GM18498 (cell line): ENCODE data around the gene RFK.

Experiments used
- ATAC-seq: cut with Tn5 transposase; IDR thresholded peaks from one replicate; pipeline ENCODE4 v1.9.1; 2021; ENCODE audit warnings: mild to moderate bottlenecking, moderate library complexity; ENCODE audit not compliant: unreplicated experiment

RFK gene

DNA sequence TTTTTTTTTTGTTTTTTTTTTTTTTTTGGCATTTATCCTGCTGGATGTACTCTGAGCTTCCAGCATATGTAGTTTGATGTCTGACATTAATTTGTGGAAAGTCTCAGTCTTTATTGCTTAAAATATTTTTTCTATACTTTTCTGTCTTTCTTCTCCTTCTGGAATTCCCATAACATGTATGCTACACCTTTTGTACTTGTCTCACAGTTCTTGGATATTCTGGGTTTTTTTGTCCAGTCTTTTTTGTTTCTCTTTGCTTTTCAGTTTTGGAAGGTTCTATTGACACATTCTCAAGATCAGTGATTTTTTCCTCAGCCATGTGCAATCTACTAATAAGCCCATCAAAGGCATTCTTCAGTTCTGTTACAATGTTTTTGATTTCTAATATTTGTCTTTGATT, 19.4 kb upstream of the RFK start:
- no peak for ATAC-seq

DNA sequence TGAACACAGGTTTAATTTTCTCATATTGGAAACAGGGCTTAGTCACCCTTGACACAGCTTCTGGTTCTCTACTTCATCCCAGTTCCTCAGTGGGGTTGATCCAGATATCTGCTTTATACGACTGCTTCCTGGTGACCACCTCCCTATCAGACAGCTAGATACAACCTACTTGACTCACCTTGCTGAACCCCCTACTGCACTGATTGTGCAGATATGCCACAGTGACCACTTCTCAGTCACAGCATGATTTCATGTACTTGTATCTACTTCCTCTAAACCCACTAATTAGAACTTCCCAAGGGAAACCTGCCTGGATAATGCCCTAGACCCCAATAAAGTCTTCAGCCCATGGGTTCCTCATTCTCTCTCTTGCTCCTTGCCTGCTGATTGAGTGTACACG, 18.4 kb upstream of the RFK start:
- no peak for ATAC-seq

DNA sequence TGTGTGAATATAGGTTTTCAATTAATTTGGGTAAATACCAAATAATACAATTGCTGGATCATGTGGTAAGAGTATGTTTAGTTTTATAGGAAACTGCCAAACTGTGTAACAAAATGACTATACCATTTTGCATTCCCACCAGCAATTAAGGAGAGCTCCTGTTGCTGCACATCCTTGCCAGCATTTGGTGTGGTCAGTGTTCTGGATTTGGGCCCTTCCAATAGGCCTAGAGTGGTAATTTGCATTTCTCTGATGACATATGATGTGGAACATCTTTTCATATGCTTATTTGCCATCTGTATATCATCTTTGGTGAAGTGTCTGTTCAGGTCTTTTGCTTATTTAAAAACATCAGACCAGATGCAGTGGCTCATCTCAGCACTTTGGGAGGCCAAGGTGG, 11.6 kb upstream of the RFK start:
- no peak for ATAC-seq

DNA sequence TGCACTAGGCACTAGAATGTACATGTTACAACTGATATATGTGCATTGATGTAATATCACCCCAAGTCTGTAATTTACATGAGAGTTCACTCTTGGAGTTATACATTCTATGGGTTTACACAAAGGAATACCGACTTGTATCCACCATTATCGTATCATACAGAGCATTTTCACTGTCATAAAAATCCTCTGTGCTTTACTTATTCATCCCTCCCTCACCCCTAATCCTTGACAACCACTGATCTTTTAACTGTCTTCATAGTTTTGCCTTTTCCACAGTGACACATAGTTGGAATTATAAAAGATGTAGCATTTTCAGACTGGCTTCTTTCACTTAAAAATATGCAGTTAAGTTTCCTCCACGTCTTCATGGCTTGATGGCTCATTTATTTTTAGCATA, 11.1 kb upstream of the RFK start:
- no peak for ATAC-seq

DNA sequence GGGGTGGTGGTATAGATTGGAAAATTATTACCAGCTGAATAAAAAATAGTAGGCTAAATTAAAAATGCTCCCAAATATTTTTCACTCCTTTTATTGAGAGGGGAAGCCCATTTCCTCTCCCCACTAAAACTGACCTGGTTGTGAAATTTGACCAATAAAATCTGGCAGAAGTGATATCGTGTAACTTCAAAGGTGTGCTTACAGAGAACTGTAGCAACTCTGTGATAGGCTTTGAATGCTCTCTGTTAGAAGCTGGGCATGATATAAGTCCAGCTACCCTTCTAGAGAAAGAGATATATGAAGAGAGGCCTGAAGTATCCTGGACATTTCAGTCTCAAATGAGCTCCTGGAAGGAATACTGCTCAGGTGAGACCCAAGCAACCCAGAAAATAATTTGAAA, 10.2 kb upstream of the RFK start:
- no peak for ATAC-seq

DNA sequence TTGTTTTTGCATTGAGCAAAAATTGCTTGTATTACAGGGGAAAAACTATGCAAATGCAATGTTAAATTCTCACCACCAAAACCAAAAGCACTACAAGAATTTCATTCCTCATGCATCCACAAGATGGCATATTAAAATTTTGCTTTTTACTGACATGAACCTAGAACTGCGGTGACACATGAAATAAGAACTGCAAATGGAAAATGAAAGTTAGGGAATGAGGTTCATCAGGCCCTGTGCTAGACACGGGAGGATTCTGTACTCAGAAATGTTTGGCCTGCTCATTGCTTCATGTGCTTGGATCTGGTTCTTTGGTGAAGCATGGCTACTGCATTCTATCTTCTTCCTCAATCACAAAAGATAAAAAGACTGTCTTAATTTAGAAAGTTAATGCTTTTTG, 9.1 kb upstream of the RFK start:
- ATAC-seq = peak; percentile 90

DNA sequence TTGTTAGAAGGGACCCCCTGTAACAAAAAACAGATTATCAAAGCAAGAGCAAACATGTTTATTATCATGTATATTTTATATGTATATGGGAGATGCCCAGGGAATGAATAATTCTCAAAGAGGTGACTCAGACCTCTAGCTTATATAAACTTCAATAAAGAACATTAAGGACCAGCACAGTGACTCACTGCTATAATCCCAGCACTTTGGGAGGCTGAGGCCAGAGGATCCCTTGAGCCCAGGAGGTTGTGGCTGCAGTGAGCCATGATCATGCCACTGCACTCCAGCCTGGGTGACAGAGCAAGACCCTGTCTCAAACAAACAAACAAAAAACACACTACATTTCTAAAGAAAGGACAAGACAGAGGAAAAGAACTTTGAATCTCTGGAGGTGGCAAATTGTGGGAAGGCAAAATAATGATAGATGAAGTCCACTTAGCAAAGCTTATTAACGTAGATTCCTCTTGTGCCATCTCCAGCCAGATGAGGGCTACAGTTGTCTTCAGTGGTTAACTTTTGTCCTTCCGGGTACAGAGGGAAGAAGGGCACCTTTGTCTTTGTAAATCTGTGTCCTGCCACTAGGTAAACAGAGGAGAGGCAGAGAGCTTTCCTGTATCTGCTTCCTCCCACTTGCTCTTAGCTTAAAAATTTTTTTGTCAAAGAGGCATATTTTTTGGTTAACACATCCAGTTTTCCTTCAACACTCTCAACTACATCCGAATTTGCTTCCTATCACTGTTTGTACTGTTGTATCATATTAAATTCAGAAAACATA, 7.5 kb upstream of the RFK start:
- no peak for ATAC-seq

DNA sequence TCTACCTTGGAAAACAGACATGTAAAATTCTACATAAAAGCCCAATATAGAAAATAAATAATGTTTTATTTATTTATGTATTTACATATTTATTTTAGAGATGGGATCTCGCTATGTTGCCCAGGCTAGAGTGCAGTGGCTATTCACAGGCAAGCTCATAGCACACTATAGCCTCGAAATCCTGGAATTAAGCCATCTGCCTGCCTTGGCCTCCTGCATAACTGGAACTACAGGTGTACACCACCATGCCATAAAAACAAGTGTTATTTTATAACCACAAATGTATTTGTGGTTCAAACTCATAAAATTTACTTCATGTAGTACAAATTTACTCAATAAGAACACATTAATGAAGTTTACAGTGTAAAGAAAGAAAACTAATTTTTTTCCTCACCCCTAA, 7.0 kb upstream of the RFK start:
- no peak for ATAC-seq

DNA sequence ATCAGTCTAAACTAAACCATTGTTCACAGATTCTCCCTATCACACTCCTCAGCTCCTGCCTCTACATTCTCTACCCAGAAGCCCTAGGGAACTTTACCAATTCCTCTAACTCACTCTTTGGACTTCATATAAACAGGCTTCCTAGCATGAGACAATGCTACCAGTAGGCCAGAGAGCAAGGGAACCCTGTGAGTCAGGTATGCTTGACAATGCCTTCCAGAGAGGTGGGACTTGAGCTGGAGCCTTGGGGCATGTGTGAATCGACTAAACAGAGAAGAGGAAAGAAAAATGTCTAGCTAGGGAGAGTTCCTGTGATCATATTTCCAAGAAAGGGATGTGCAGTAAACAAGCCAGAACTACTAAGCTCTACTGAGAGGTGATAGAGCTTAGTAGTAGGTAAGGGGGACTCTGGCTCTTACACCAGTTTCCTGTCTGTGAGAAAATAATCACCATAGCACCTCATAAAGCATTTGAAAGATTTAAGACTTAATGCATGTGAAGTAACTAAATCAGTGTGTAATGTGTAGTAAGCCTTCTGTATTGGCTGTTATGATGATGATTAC, 6.4 kb upstream of the RFK start:
- ATAC-seq = no peak

DNA sequence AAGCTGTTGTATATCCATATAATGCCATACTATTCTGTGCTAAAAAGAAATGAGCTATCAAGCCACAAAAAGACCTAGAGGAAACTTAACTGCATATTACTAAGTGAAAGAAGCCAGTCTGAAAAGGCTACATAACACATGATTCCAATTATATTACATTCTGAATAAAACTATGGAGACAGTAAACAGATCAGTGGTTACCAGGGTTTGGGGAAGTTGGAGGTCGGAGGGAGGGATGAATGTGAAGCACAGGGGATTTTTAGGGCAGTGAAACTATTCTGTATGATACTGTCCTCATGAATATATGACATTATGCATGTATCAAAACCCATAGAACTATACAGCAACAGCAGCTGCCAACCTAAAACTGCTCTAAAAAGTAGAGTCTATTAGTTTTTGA, 5.6 kb upstream of the RFK start:
- no peak for ATAC-seq

DNA sequence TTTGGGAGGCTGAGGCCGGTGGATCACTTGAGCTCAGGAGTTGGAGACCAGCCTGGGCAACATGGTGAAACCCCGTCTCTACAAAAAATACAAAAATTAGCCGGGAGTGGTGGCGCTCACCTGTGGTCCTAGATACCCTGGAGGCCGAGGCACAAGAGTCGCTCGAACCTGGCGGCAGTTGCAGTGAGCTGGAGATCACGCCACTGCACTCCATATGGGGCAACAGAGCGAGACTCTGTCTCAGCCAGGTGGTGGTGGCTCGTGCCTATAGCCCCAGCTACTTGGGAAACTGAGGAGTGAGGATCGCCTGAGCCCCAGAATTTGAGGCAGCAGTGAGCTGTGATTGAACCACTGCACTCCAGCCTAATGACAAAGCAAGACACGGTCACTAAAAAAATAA, 2.4 kb upstream of the RFK start:
- ATAC-seq = no peak

DNA sequence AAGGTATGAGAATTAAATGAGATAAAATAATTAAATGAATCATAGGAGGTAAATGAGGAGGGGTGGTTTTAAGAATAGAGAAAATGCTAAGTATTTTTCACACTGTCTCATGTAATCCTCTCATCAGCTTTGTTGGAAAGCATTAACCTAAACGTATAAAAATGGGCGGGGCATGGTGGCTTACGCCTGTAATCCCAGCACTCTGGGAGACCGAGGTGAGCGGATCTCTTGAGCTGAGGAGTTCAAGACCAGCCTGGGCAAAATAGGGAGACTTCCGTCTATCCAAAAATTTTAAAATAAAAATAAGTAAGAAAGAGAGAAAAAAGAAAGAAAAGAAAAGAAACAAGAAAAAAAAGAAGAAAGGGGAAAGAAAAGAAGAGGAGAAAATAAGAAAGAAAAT, 1.9 kb upstream of the RFK start:
- ATAC-seq = no peak

DNA sequence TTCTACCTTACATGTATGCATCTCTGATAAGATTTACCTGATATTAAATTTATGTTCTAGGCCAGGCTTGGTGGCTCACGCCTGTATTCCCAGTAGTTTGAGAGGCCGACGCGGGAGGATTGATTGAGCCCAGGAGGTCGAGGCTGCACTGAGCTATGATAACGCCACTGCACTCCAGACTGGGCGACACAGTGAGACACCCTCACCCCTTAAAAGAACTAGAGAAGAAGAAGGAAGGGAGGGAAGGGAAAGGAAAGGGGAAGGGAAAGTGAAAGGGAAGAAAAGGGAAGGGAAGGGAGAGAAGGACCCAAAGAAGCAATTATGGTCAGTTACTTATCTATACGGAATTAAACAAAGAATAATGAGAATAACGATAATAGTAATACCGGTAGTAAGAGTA, 1.2 kb upstream of the RFK start:
- no peak for ATAC-seq

DNA sequence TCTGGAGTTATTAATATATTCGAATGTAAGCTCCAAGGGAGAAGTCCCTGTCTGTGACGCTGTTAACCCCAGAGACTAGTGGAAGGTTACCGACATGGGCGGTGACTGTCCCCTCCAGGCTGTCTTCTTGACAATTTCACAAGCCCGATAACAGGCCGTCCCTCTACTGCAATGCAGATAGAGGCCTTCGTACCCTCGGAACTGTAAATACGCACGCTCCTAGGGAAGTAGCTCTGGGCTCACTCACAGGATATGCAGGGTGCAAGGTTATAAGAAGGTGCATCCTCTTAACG, 680 bp upstream of the RFK start:
- peak; percentile 50 for ATAC-seq

DNA sequence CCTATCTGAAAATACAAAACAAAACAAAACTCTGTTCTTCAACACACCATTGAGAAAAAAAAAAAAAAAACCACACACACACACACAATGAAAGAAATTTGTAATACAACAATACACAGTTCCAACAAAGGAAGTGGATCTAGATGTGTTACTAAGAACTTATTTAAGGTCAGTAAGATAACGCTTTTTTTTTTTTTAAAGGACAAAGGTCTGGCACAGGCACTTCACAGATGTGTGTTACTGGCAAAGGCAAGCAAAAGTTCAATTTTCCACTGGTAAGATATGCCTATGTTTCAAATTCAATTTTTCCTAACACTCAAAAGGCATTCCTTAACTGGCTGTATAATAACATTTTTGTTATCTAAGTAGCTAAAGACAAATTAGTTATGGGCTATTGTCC, 3.6 kb downstream of the RFK start:
- ATAC-seq = no peak

DNA sequence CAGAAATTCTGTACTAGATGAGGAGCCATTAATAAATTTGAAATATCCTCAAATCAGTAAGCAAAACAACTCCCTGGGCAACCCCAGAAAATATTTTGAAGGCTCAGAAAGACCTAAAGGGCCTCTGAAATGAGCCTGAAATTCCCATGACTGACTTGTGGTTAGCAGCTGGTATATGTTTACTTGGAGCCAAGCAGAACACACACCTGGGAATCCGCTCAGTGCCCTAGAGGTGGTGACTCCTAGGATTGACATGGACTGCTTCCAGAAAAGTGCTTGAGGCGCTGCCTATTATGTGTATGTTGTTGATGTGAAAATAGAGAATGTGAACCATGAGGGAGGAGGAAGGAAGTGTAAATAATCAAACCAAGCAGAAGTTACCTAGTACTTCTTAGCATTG, 14.7 kb downstream of the RFK start:
- no peak for ATAC-seq

DNA sequence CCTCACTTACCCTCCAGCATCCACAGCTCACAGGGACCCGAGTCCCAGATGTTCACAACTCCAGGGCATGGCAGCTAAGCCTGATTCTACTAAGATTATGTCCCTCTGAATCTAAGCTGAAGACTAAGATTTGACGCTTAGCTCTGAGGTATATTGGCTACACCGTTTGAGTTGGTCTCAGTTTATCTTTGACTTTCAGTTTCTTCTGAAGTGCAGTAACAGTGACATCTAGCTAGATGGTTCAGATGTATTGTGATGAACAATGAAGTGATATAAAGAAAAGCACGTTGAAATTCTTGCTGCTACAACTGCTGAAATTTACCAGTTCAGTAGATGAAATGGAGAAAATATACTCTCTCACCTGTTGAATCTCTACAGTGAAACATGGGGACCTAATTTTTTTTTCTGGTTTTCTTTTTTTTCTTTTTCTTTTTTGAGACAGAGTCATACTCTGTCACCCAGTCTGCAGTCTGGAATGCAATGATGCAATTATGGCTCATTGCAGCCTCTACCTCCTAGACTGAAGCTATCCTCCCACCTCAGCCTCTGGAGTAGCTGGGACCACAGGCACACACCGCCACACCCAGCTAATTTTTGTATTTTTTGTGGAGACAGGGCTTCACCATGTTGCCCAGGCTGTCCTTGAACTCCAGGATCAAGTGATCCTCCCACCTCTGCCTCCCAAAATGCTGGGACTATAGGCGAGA, 15.7 kb downstream of the RFK start:
- no peak for ATAC-seq

DNA sequence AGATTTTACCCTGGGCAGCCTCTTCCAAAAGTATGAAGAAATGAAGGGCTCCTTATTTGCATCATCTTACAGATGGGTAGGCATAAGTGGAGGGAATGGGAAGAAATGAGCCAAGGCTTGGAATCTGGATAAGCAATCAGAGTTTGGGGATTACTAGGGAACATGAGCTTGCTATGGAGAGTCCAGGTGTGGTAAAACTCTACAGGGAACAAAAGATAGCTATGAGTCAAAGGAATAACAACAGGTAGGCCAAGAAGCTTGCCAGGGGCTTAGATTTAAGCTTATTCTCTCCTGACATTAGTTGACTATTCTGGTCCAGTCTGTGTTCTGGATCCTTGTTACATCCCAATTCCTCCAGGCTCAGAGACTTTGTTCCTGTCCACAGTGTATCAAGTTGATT, 16.4 kb downstream of the RFK start:
- ATAC-seq = no peak

DNA sequence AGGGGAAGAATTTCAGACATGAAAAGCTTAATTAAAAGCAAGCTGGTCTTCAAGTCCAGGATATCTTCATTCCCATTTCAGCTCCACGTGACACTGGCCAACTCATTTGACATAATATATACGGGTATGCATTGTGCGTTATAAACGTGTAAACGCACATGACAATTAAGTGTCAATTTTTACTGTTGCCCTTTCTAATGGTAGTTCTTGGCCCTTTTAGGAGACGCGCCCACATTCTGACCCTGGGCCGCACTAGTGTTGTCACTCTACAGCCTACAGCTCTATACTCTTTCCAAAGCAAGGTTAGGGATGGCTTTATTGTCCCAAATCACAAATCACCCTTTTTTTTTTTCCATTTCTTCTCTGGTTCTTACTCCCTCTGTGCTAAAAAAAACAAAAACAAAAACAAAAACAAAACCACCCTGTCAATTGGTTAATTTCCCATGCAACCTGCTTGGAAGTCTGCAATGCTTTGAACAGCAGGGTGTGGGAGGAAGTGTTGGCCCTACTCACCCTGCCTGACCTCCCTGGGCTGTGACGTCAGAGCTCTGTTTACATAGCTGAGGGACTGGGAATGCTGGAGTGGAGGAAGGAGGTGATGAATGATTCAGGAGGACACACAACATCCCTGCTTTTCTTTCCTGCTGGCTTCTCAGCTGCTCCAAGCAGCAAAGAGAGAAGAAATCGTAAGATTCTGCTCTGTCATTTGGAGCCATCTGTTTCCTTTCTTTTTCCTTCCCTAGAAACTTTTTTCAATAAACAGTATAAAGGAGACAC, 19.3 kb downstream of the RFK start:
- ATAC-seq = no peak

DNA sequence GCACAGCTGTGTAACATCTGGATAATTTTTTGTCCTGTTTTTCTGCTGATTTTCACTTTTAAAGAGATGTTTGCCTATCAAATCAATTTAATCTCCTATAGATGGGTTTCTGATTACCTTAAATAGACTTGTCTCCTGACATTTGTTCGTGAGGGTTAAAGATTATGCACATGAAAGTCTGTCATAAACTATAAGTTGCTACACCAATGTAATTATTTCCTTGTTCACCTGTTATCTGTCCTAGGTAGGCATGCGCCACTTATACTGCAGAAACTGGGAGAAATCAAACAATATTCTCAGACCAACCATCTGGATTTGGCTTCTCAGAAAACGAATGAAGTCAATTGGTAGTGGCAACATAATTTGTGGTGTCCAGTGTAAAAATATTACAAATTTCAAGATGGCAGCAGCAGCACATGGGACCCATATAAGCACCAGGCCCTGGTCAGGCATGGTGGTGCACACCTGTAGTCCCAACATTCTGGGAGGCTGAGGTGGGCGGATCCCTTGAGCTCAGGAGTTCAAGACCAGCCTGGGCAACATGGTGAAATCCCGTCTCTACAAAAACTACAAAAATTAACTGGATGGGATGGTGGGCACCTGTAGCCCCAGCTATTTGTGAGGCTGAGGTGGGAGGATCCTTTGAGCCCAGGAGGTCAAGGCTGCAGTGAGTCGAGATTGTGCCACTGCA, 20.3 kb downstream of the RFK start:
- ATAC-seq = no peak

DNA sequence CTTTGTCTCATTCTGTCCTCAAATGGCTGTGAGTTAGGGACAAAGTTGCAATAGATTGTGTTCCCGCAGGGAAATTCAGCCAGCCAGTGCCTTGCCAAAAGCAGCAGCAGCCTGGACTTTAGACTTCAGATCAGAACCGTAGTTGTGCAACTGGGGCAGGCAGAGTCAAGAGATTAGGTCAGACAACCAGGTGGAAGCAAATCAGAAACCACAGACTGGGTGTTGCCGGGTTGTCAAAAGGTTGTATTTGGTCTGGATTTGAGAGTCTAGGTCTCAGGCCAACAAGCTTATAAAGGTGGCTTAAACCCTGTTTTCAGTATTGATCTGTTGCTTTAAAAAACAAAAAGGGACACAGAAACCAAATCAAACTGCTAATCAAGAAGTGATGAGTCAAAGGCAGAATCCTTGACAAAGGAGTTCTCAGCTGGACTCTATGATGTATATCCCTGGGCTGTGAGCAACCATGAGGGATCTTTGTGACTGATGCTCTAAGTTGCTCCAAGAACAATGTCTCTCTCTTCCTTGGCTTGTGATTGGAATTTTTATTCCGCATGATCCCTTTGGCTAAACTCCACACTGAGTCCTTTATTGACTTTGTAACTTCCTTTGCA, 20.9 kb downstream of the RFK start:
- no peak for ATAC-seq
